Transverse colon (tissue), 4 donors: ENCODE measurements around the gene CARD16.

ENCODE experiments used
- POLR2A ChIP-seq: fragments of 450-650 bp; IDR thresholded peaks from one replicate; pipeline ENCODE4 v1.6.1; 2016; ENCODE audit warnings: antibody characterized with exemption, mild to moderate bottlenecking, moderate library complexity
- POLR2AphosphoS5 ChIP-seq, 3 donors: sonication (generic); formaldehyde crosslinking; IDR thresholded peaks; one replicate each; pipeline ENCODE4 v1.6.1; 2016; ENCODE audit warnings: antibody characterized with exemption in 3 of 3
- TF ChIP-seq, protein P1 (sequence below), 5 experiments: fragments of 200-600 bp in 3 of 5; fragments of 450-650 bp in 2 of 5; sonication (generic) in 3 of 5; IDR thresholded peaks; 1 replicate in 2 of 5; 2 replicates in 3 of 5; pipeline ENCODE4 v1.5.1; 2016 to 2017; ENCODE audit warnings: antibody characterized with exemption in 5 of 5, inconsistent platforms in 3 of 5, mild to moderate bottlenecking in 2 of 5, moderate library complexity in 1 of 5

DNA sequence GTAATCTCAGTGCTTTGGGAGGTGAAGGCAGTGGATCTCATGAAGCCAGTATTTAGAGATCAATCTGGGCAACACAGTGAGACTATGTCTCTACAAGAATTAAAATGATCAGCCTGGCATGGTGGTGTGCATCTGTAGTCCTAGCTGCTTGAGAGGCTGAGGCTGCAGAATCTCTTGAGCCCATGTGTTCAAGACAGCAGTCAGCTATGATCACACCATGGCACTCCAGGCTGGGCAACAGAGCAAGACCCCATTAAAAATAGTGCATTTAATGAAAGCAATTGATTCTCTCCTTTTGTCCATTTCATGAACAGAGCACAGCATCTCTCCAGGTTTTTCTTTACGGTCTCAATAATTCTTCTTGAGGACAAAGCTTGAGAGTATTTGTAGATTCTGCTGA is 11.3 kb upstream of the CARD16 start:
- TF ChIP-seq POLR2A (no peak), POLR2AphosphoS5 (IDR thresholded peaks at IDR 0.05) (no peak)
- TF ChIP-seq, protein P1, sequence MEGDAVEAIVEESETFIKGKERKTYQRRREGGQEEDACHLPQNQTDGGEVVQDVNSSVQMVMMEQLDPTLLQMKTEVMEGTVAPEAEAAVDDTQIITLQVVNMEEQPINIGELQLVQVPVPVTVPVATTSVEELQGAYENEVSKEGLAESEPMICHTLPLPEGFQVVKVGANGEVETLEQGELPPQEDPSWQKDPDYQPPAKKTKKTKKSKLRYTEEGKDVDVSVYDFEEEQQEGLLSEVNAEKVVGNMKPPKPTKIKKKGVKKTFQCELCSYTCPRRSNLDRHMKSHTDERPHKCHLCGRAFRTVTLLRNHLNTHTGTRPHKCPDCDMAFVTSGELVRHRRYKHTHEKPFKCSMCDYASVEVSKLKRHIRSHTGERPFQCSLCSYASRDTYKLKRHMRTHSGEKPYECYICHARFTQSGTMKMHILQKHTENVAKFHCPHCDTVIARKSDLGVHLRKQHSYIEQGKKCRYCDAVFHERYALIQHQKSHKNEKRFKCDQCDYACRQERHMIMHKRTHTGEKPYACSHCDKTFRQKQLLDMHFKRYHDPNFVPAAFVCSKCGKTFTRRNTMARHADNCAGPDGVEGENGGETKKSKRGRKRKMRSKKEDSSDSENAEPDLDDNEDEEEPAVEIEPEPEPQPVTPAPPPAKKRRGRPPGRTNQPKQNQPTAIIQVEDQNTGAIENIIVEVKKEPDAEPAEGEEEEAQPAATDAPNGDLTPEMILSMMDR (IDR thresholded peaks at IDR 0.05): no peak
